Measurements from ENCODE around the gene GPD1L.

GPD1L gene

DNA sequence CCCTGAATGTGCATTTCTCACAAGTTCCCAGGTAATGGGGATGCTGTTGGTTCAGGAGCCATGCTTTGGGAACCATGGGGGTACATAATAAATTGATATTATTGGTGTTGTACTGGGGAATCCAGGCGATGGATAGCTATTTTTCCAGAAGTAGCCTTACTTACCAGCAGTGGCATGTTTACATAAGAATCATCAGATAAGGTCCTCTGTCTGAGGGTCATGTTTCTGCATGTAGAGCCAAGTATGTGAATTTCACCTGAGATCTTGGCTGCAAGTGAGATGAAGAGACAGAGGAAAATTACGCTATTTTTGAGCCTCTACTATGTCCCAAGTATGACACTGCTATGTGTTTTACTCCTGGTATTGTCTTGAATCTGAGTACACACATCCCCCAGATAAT, 26.3 kb downstream of the GPD1L start:
- H3K4me3 ChIP-seq (replicated peaks in 1 of 2; ENCODE audit: low read depth in 2 of 2, low read length in 2 of 2) = no peak overlapping the region
- TF ChIP-seq, protein P1, sequence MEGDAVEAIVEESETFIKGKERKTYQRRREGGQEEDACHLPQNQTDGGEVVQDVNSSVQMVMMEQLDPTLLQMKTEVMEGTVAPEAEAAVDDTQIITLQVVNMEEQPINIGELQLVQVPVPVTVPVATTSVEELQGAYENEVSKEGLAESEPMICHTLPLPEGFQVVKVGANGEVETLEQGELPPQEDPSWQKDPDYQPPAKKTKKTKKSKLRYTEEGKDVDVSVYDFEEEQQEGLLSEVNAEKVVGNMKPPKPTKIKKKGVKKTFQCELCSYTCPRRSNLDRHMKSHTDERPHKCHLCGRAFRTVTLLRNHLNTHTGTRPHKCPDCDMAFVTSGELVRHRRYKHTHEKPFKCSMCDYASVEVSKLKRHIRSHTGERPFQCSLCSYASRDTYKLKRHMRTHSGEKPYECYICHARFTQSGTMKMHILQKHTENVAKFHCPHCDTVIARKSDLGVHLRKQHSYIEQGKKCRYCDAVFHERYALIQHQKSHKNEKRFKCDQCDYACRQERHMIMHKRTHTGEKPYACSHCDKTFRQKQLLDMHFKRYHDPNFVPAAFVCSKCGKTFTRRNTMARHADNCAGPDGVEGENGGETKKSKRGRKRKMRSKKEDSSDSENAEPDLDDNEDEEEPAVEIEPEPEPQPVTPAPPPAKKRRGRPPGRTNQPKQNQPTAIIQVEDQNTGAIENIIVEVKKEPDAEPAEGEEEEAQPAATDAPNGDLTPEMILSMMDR (IDR thresholded peaks at IDR 0.05; ENCODE audit: low read depth, low read length) = no peak
- DNase-seq (ENCODE audit: low read depth in 2 of 2) = no peak

DNA sequence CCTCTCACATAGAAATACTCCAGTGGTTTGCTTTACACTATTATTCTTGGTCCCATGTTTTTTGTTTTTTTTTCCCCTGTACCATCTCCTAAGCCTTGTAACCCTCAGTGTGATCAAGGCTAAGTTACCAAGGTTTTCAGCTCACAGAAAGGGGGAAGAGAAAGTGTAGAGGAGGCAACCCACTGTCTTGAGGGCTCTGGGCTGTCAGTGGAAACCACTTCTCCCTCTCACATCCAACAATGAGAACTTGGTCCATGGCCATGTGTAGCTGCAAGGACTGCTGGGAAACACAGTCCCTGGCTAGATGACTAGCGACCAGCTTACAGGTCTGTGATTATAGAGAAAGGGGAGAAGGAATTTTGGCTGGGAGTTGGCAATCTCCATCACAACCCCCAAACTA, 30.3 kb downstream of the GPD1L start:
- H3K4me3 ChIP-seq (replicated peaks in 1 of 2; ENCODE audit: low read depth in 2 of 2, low read length in 2 of 2) = no peak overlapping the region
- TF ChIP-seq, protein P1 (IDR thresholded peaks at IDR 0.05; ENCODE audit: low read depth, low read length) = no peak
- no peak for DNase-seq (ENCODE audit: low read depth in 2 of 2)

DNA sequence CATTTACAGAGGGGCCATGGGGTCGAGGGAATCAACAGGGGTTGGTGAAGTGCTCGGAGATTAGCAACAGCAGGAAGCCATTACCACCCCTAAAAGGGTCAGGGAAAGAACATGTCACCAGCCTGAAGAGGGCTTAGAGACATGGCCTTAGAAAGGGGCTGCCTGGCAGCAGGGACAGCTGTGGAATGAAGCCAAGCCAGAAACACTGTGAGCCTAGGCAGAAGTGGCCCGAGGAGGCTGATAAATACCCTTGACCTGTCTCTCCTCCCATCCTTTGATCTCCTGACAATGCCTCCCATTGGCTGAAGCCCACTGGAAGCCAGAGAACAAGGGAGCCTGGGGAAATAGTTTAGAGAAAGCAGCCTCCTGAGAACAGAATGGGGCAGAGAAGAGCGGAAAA, 31.4 kb downstream of the GPD1L start:
- no peak for DNase-seq (ENCODE audit: low read depth in 2 of 2)
- TF ChIP-seq, protein P1 (IDR thresholded peaks at IDR 0.05; ENCODE audit: low read depth, low read length) = no peak

DNA sequence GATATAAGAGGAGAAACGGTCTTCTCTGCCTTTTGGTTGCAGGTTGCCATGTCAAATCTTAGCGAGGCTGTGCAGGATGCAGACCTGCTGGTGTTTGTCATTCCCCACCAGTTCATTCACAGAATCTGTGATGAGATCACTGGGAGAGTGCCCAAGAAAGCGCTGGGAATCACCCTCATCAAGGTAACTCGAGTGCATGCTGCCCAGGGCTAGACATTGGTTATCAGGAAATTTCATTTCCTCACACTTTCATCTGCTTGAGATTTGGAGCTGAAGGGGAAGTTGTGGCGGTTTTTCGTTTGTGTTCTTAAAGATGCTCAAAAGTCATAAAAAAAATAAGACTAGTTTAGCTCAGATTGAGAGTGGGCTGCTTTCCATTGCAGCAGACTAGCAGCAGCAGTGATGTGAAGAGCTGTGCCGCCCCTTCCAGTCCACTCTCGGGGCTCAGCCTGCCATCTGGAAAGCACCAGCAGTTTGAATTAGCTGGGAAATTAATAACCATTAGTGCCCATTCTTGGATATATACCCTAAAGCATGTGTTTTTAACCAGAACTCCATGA, 32.2 kb downstream of the GPD1L start:
- TF ChIP-seq, protein P1 (IDR thresholded peaks at IDR 0.05; ENCODE audit: low read depth, low read length) = no peak
- no peak for DNase-seq (ENCODE audit: low read depth in 2 of 2)
- H3K4me3 ChIP-seq (replicated peaks in 1 of 2; ENCODE audit: low read depth in 2 of 2, low read length in 2 of 2) = no peak overlapping the region

More for the DNA sequence above, 31.4 kb downstream of the GPD1L start:
- H3K4me3 ChIP-seq (replicated peaks in 1 of 2; ENCODE audit: low read depth in 2 of 2, low read length in 2 of 2) = no peak overlapping the region

DNA sequence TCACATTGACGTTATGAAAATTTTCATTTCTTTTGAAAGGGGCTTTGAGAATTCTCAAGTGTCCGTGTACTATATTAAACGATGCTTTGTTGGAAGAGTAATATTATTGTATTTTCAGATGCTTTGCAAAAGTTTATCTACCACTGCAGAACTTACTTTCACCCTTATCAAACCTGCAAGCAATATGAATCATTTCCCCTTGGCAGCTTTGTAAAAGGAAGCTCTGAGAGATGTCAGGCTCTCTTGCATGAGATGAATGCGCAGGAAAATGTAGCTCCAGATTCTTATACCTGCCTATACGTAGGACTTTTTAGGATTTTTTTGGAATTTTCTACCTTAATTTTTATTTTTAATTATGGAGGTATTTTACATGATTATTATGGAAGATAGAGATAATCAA, 34.5 kb downstream of the GPD1L start:
- TF ChIP-seq, protein P1 (IDR thresholded peaks at IDR 0.05; ENCODE audit: low read depth, low read length) = no peak
- peak in 1 of 2 donors; percentile 23 for DNase-seq (ENCODE audit: low read depth in 2 of 2)
- no peak overlapping the region for H3K4me3 ChIP-seq (replicated peaks in 1 of 2; ENCODE audit: low read depth in 2 of 2, low read length in 2 of 2)

DNA sequence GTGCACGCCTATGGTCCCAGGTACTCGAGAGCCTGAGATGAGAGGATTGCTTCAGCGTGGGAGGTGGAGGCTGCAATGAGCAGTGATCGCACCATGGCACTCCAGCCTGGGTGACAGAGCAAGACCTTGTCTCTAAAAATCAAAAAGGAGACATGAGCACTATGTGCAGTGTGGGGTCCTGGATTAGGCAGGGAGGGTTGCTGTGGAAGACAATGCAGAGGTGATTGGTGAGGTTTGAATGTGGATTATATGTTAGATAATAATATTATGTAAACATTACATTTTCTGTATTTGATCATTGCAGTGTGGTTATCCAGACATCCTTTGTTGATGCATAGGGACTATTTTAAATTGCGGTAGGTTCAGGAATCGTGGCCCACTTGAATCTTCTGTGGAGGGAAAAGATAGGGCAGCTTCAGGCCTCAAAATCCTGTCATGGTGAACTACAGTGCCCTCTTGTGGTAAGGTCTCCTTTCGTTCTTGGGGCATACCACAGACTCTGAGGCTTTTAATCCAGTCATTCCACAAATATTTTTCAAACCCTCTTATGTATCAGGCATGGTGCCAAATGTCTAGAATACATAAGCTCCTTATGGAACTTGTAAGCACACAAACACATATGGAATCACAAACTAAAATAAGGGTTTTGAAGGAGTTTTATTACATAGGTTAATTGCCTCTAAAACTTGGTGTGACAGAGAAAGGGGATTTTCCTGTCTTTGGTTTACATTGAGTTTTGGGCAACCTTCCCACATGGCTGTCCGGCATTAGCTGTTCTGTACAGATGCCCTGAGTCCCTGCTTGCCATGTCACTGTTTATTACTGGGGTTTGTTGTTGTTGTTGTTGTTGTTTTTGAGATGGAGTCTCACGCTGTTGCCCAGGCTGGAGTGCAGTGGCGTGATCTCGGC, 37.7 kb downstream of the GPD1L start:
- TF ChIP-seq, protein P1 (IDR thresholded peaks at IDR 0.05; ENCODE audit: low read depth, low read length) = peak; percentile 68
- no peak overlapping the region for H3K4me3 ChIP-seq (replicated peaks in 1 of 2; ENCODE audit: low read depth in 2 of 2, low read length in 2 of 2)
- peak; percentile 94 to 96 for DNase-seq (ENCODE audit: low read depth in 2 of 2)

Data from cardiac fibroblast (primary cell).